GM21367 (cell line): ENCODE data around the gene CNST.
"Not testable (repeated sequence)": the region's sequence is repeated elsewhere in the genome, so short reads cannot be mapped to it uniquely, and the experiment has no call there.

Source experiments
- ATAC-seq: cut with Tn5 transposase; IDR thresholded peaks from one replicate; pipeline ENCODE4 v1.9.1; 2021; ENCODE audit not compliant: unreplicated experiment

Gene CNST

DNA sequence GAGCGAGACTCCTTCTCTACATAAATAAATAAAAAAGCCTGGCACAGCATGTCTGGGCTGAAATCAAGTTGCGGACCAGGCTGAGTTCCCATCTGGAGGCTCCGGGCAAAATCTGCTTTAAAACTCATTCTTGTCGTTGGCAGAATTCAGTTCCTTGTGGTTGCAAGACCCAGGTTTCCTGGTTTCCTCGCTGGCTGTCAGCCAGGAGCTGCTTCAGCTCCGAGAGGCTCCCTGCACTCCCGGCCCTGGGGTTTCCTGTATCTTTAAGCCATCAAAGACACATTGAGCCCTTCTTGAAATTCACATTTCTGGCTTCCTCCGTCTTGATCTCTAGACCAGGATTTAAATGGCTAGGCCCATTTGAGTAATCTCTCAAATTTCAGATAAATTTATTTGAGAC, 137.3 kb downstream of the CNST start:
- no peak for ATAC-seq

DNA sequence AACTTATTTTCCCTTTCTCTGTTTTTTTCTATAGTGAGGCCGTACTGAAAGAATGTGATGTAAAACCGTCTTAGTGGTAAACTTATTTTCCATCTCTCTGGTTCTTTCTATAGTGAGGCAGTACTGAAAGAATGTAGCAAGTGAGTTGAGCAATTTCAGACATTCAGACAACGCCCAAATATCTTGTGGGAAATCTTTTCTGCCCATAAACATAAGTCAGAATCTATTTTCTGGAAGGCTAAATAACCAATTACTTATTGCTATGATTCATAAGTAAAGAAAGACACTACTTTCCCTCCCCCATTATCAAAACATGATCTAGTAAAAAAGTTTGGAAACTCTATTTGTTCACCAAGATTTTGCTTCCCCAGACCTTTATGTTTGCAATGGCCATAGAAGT, 139.1 kb downstream of the CNST start:
- ATAC-seq = no peak

DNA sequence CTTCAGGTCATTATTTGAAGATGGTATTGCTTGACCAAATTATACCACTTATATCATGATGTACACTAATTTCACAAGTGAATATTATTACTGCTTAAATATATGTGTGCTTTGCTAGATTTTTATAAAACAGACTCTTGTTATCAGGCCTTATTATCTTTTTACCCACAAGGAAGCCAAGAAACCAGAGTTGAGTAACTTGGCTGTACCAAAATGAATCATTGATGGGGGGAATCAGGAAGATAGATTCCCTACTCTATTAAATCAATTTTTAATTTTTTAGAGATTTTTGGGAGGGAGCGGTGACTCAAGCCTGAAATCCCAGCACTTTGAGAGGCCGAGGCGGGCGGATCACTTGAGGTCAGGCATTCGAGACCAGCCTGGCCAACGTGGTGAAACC, 141.9 kb downstream of the CNST start:
- ATAC-seq = no peak

DNA sequence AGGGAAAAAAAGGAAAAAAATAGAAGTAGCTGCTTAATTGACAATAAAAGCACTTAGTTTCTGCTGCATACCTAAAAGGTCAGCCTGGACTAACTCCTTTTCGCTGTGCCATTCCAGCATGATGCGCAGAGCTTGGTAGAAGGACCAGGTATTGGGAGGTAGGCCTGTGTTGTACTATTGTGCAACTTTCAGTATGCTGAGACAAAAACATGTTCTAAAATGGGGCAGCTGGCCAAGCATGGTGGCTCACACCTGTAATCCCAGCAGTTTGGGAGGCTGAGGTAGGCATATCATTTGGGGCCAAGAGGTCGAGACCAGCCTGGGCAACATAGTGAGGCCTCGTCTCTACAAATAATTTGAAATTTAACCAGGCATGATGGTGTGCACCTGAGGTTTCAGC, 142.9 kb downstream of the CNST start:
- ATAC-seq = no peak

DNA sequence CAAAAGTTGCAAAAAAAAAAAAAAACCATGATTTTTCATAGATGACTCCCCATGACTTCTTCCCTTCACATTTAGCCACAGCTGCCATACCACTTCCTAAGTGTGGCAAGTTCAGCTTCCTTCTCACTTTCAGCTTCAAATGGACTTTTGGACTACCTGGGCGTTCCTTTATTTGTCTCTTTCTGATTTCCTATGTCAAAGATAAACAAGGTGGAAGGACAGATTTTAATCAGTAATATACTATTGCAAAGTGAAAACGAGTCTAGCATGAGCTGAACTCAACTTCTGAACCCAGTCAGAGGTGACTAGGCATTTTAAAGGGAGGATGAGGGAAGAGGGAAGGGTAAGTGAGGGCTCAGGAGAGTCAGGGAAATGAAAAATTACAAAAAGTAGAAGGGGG, 143.6 kb downstream of the CNST start:
- no peak for ATAC-seq

DNA sequence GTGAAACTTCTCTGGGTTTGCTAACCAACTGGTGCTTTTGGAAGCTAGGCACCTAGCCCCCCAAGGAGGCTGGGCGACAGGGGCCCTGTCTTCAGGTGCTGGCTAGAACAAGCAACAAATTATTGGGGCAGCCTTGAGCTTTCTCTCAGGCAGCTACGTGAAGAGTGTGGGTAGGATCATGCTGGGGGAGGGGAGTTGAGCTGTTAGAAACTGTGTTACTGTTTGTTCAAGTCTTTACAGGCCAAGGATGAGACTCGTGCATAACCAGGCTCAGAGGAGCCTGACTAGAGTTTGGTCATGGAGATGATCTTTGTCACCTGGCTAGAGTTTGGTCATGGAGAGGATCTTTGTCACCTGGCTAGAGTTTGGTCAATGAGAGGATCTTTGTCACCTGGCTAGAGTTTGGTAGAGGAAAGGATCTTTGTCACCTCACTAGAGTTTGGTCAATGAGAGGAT, 145.3 kb downstream of the CNST start:
- no peak for ATAC-seq

DNA sequence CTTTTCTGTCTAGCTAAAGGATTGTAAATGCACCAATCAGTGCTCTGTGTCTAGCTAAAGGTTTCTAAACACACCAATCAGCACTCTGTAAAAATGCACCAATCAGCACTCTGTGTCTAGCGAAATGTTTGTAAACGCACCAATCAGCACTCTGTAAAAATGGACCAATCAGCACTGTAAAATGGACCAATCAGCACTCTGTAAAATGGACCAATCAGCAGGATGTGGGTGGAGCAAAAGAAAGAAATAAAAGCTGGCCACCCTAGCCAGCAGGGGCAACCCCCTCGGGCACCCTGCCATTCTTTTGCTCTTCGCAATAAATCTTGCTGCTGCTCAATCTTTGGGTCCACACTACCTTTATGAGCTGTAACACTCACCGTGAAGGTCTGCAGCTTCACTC, 146.2 kb downstream of the CNST start:
- not testable (repeated sequence) for ATAC-seq
